B cell (primary cell): ENCODE data around the gene EFHB. TPM values are rescaled to one million over a fixed set of nuclear protein-coding genes. Genes with fewer than 3 reads are reported as not detected.
"Not testable (repeated sequence)": the region's sequence is repeated elsewhere in the genome, so short reads cannot be mapped to it uniquely, and the experiment has no call there.

Experiments
- ATAC-seq: fragments of 200-7000 bp; cut with Tn5 transposase; one replicate; pipeline ENCODE4 v1.10.0; 2021; ENCODE audit warnings: low read depth, mild to moderate bottlenecking, moderate number of reproducible peaks, moderate library complexity
- CTCF ChIA-PET: fragments of 350-600 bp; sonication (Branson Sonifier 250); formaldehyde crosslinking; loops from one replicate; lab custom pipeline; 2021; ENCODE audit warnings: antibody characterized with exemption, inconsistent platforms; lab: Charles Lee
- POLR2A ChIA-PET: fragments of 350-600 bp; sonication (Branson Sonifier 250); formaldehyde crosslinking; loops from one replicate; lab custom pipeline; 2021; ENCODE audit warnings: antibody characterized with exemption; lab: Charles Lee
- DNase-seq: peaks from one replicate; pipeline ENCODE4 v3.0.0; 2013
- H2AFZ ChIP-seq: 2 replicates; pipeline ENCODE4 v1.6.1; 2012; ENCODE audit warnings: mild to moderate bottlenecking, low read depth, low read length; ENCODE audit not compliant: insufficient read depth, poor library complexity, severe bottlenecking
- H3K27ac ChIP-seq, 2 donors: 1 replicate in 1 of 2; 2 replicates in 1 of 2; pipeline ENCODE4 v1.5.1; 2012 to 2013; ENCODE audit warnings: low read length in 2 of 2, mild to moderate bottlenecking in 2 of 2, moderate library complexity in 1 of 2
- H3K27me3 ChIP-seq, 4 experiments: fragments of 200-600 bp in 1 of 4; sonication (generic) in 1 of 4; replicated peaks in 1 of 4; 1 replicate in 2 of 4; 2 replicates in 2 of 4; pipeline versions ENCODE4 v1.6.1 to v1.7.0; 2013 to 2016; ENCODE audit warnings: low read length in 3 of 4, mild to moderate bottlenecking in 2 of 4, mixed read lengths in 1 of 4, moderate library complexity in 1 of 4; ENCODE audit not compliant: insufficient read depth in 4 of 4, control insufficient read depth in 3 of 4; ENCODE audit errors: control extremely low read depth in 1 of 4
- H3K36me3 ChIP-seq, 2 experiments: replicated peaks in 1 of 2; 1 replicate in 1 of 2; 2 replicates in 1 of 2; pipeline versions ENCODE4 v1.6.1 to v1.7.1; 2013; ENCODE audit warnings: low read length in 1 of 2; ENCODE audit not compliant: insufficient read depth in 2 of 2, control insufficient read depth in 1 of 2; ENCODE audit errors: control extremely low read depth in 1 of 2, extremely low read depth in 1 of 2
- H3K4me1 ChIP-seq, 2 donors: fragments of 200-600 bp in 1 of 2; sonication (generic) in 1 of 2; 1 replicate in 1 of 2; 2 replicates in 1 of 2; pipeline versions ENCODE4 v1.5.1 to v1.6.1; 2013 to 2017; ENCODE audit warnings: low read length in 2 of 2; ENCODE audit not compliant: control insufficient read depth in 2 of 2, insufficient read depth in 2 of 2
- H3K4me2 ChIP-seq: replicated peaks from 2 replicates; pipeline ENCODE3; 2012; ENCODE audit warnings: mild to moderate bottlenecking, low read depth, low read length; ENCODE audit not compliant: poor library complexity, severe bottlenecking
- H3K4me3 ChIP-seq, 5 experiments: fragments of 200-600 bp in 1 of 5; sonication (generic) in 1 of 5; 1 replicate in 3 of 5; 2 replicates in 2 of 5; pipeline versions ENCODE4 v1.5.1 to v1.7.0; 2011 to 2016; ENCODE audit warnings: low read length in 4 of 5, mild to moderate bottlenecking in 4 of 5, low read depth in 2 of 5, control low read depth in 1 of 5, moderate library complexity in 1 of 5; ENCODE audit not compliant: insufficient read depth in 1 of 5; ENCODE audit errors: control extremely low read depth in 1 of 5, extremely low read depth in 1 of 5
- H3K79me2 ChIP-seq: fragments of 200-600 bp; sonication (generic); one replicate; pipeline ENCODE4 v1.6.0; 2016; ENCODE audit warnings: low read length; ENCODE audit not compliant: control insufficient read depth, insufficient read depth
- H3K9ac ChIP-seq: fragments of 200-600 bp; sonication (generic); 2 replicates; pipeline ENCODE4 v1.6.1; 2017; ENCODE audit warnings: mild to moderate bottlenecking, low read length, moderate library complexity
- H3K9me3 ChIP-seq, 3 donors: one replicate each; pipeline versions ENCODE4 v1.6.1 to v1.7.1; 2013; ENCODE audit warnings: low read length in 2 of 3; ENCODE audit not compliant: control insufficient read depth in 2 of 3, insufficient read depth in 1 of 3; ENCODE audit errors: control extremely low read depth in 1 of 3
- H4K20me1 ChIP-seq: 2 replicates; pipeline ENCODE4 v1.6.0; 2012; ENCODE audit warnings: mild to moderate bottlenecking, low read length; ENCODE audit not compliant: insufficient read depth, control insufficient read depth, poor library complexity, severe bottlenecking
- H3K27ac Mint-ChIP-seq: one replicate; pipeline ENCODE4 v1.8.0; 2021; ENCODE audit warnings: mixed read lengths
- H3K27me3 Mint-ChIP-seq: one replicate; pipeline ENCODE4 v1.8.0; 2021; ENCODE audit warnings: mixed read lengths
- H3K4me1 Mint-ChIP-seq: one replicate; pipeline ENCODE4 v1.8.0; 2021; ENCODE audit warnings: mixed read lengths
- H3K4me3 Mint-ChIP-seq: one replicate; pipeline ENCODE4 v1.8.0; 2021; ENCODE audit warnings: mixed read lengths
- H3K9me3 Mint-ChIP-seq: one replicate; pipeline ENCODE4 v1.8.0; 2022; ENCODE audit warnings: mixed read lengths; ENCODE audit not compliant: insufficient read depth
- EZH2 ChIP-seq: IDR thresholded peaks from 2 replicates; pipeline ENCODE4 v1.6.1; 2012; ENCODE audit warnings: borderline replicate concordance, low read depth, mild to moderate bottlenecking, moderate library complexity, low read length; ENCODE audit not compliant: insufficient read depth, poor library complexity, severe bottlenecking
- WGBS: methylation state at CpG from one replicate; pipeline ENCODE4 v1.1.5; 2013; ENCODE audit warnings: missing lambda C conversion rate; ENCODE audit not compliant: insufficient coverage; 5-methylcytosine and 5-hydroxymethylcytosine counted together
- intact Hi-C: fragments of 100-400 bp; cut with micrococcal nuclease; formaldehyde crosslinking; loops from one replicate; pipeline ENCODE4 v1.10.0; 2022
- polyA plus RNA-seq: library from polyadenylated mRNA; depleted of rRNA; stranded (reverse); fragments of >200 nt; gene quantifications from 2 replicates; pipeline ENCODE4 v1.2.3, GENCODE V29; 2012
- total RNA-seq, 2 donors: library from RNA; stranded (reverse); fragments of 120-200 nt in 1 of 2; gene quantifications; 1 replicate in 1 of 2; 2 replicates in 1 of 2; pipeline versions ENCODE4 v1.2.3 to v1.2.4, GENCODE V29; 2013 to 2022
- TF ChIP-seq, protein P1 (sequence below): fragments of 200-600 bp; IDR thresholded peaks from one replicate; pipeline ENCODE4 v1.8.0; 2022; ENCODE audit warnings: antibody characterized with exemption, mild to moderate bottlenecking

EFHB gene
- total and polyA plus RNA-seq, 2 donors (not counting 1 experiment from before 2014, with no cell fraction given), result 0.74 to 1.3 TPM

DNA sequence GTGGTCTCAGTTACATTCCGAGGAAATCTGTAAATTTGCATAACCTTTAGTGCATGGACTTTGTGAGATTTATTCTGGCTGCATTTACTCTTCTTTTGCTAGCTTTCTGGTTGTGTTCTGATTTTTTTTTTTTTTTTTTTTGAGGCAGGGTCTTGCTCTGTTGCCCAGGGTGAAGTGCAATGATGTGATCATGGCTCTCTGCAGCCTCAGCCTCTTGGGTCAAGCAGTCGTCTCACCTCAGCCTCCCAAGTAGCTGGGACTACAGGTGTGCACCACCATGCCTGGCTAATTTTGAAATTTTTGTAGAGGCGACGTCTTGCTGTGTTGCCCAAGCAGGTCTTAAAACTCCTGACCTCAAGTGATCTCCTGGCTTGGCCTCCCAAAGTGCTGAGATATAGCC lies 25.5 kb upstream of the EFHB start:
- H3K36me3 ChIP-seq, result peaks cover 4 to 23% of the 10 kb centered on the region in 2 experiments
- no peak overlapping the region for H3K4me3 ChIP-seq
- Mint-ChIP-seq H3K27ac (no peak overlapping the region), H3K9me3 (no peaks in the 10 kb centered on the region), H3K4me3 (no peak overlapping the region), H3K27me3 (no peaks in the 10 kb centered on the region), H3K4me1 (peaks cover 37% of the 10 kb centered on the region)
- DNase-seq, result no peak
- CTCF ChIA-PET, result no interaction called here
- no peak overlapping the region for H3K4me2 ChIP-seq
- H3K9me3 ChIP-seq, result no peaks in the 10 kb centered on the region
- POLR2A ChIA-PET, result no interaction called here
- H4K20me1 ChIP-seq, result peaks cover 76% of the 10 kb centered on the region
- H3K9ac ChIP-seq, result no peak overlapping the region
- intact Hi-C loops, result no loop called here
- H2AFZ ChIP-seq, result no peak overlapping the region
- no peaks in the 10 kb centered on the region for H3K27me3 ChIP-seq
- H3K27ac ChIP-seq, result no peak overlapping the region
- WGBS, result 94% methylated on average over 2 of the region's 4 CpGs
- ATAC-seq, result no peak
- peaks cover 91% of the 10 kb centered on the region for H3K79me2 ChIP-seq
- no peak for TF ChIP-seq EZH2
- TF ChIP-seq, protein P1, sequence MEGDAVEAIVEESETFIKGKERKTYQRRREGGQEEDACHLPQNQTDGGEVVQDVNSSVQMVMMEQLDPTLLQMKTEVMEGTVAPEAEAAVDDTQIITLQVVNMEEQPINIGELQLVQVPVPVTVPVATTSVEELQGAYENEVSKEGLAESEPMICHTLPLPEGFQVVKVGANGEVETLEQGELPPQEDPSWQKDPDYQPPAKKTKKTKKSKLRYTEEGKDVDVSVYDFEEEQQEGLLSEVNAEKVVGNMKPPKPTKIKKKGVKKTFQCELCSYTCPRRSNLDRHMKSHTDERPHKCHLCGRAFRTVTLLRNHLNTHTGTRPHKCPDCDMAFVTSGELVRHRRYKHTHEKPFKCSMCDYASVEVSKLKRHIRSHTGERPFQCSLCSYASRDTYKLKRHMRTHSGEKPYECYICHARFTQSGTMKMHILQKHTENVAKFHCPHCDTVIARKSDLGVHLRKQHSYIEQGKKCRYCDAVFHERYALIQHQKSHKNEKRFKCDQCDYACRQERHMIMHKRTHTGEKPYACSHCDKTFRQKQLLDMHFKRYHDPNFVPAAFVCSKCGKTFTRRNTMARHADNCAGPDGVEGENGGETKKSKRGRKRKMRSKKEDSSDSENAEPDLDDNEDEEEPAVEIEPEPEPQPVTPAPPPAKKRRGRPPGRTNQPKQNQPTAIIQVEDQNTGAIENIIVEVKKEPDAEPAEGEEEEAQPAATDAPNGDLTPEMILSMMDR, result no peak
- H3K4me1 ChIP-seq, result no peaks in the 10 kb centered on the region

DNA sequence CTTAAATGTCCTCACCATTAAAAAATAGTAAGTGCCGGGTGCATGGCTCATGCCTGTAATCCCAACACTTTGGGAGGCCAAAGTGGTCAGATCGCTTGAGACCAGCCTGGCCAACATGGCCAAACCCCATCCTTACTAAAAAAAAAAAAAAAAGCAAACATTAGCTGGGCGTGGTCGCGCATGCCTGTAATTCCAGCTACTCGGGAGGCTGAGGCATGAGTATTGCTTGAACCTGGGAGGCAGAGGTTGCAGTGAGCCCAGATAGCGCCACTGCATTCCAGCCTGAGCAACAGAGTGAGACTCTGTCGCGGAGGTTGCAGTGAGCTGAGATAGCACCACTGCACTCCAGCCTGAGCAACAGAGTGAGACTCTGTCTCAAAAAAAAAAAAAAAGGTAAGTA lies 23.3 kb upstream of the EFHB start:
- H4K20me1 ChIP-seq, result peaks cover 78% of the 10 kb centered on the region
- 98% methylated on average over 7 of the region's 9 CpGs for WGBS
- H3K4me3 Mint-ChIP-seq, H3K27ac Mint-ChIP-seq, H3K9ac ChIP-seq, H3K4me2 ChIP-seq, POLR2A ChIA-PET, H3K9me3 Mint-ChIP-seq, H3K27ac ChIP-seq, H2AFZ ChIP-seq, intact Hi-C loops, DNase-seq, H3K9me3 ChIP-seq, H3K4me3 ChIP-seq, H3K4me1 ChIP-seq, ATAC-seq, H3K27me3 ChIP-seq, H3K27me3 Mint-ChIP-seq: not testable (repeated sequence)
- CTCF ChIA-PET, result interaction anchor here (0.7 kb wide), 1 partner anchor 1700 kb away, joined by 5 read pairs; no protein-coding TSS in a partner anchor
- H3K36me3 ChIP-seq, result peaks cover 7 to 35% of the 10 kb centered on the region in 2 experiments
- peaks cover 26% of the 10 kb centered on the region for H3K4me1 Mint-ChIP-seq
- peaks cover 91% of the 10 kb centered on the region for H3K79me2 ChIP-seq
